ENCODE measurements around the gene MACROD2.
"Not testable (repeated sequence)": the region's sequence is repeated elsewhere in the genome, so short reads cannot be mapped to it uniquely, and the experiment has no call there.

The MACROD2 gene

GRCh38 chr20:15109494-15109893 lies 1114.2 kb downstream of the MACROD2 start:
- no peak for DNase-seq (ENCODE audit: low read depth)

- no peak for DNase-seq (ENCODE audit: low read depth)
Measured at GRCh38 chr20:15111654-15112053, 1116.3 kb downstream of the MACROD2 start.

- DNase-seq (ENCODE audit: low read depth), result no peak
Measured at GRCh38 chr20:15113144-15113773, 1117.9 kb downstream of the MACROD2 start.

- DNase-seq (ENCODE audit: low read depth), result no peak
Measured at GRCh38 chr20:15119852-15120487, 1124.7 kb downstream of the MACROD2 start.

- DNase-seq (ENCODE audit: low read depth), result no peak
Measured at GRCh38 chr20:15122613-15123012, 1127.3 kb downstream of the MACROD2 start.

- no peak for DNase-seq (ENCODE audit: low read depth)
Measured at GRCh38 chr20:15131176-15131575, 1135.9 kb downstream of the MACROD2 start.

GRCh38 chr20:15138548-15139126 lies 1143.3 kb downstream of the MACROD2 start:
- no peak for DNase-seq (ENCODE audit: low read depth)

GRCh38 chr20:15139522-15139921 lies 1144.2 kb downstream of the MACROD2 start:
- DNase-seq (ENCODE audit: low read depth), result no peak

- no peak for DNase-seq (ENCODE audit: low read depth)
Measured at GRCh38 chr20:15140286-15140685, 1145.0 kb downstream of the MACROD2 start.

- DNase-seq (ENCODE audit: low read depth), result not testable (repeated sequence)
Measured at GRCh38 chr20:15140940-15141339, 1145.6 kb downstream of the MACROD2 start.

GRCh38 chr20:15141861-15142260 lies 1146.5 kb downstream of the MACROD2 start:
- no peak for DNase-seq (ENCODE audit: low read depth)

- no peak for DNase-seq (ENCODE audit: low read depth)
Measured at GRCh38 chr20:15143478-15143877, 1148.2 kb downstream of the MACROD2 start.

GRCh38 chr20:15144916-15145315 lies 1149.6 kb downstream of the MACROD2 start:
- DNase-seq (ENCODE audit: low read depth), result no peak

- DNase-seq (ENCODE audit: low read depth), result no peak
Measured at GRCh38 chr20:15146948-15147347, 1151.6 kb downstream of the MACROD2 start.

GRCh38 chr20:15154070-15154469 lies 1158.8 kb downstream of the MACROD2 start:
- DNase-seq (ENCODE audit: low read depth), result no peak

- DNase-seq (ENCODE audit: low read depth), result no peak
Measured at GRCh38 chr20:15155848-15156401, 1160.6 kb downstream of the MACROD2 start.

GRCh38 chr20:15158533-15158932 lies 1163.2 kb downstream of the MACROD2 start:
- DNase-seq (ENCODE audit: low read depth), result no peak

GRCh38 chr20:15162079-15162647 lies 1166.8 kb downstream of the MACROD2 start:
- peak; percentile 13 for DNase-seq (ENCODE audit: low read depth)

GRCh38 chr20:15163632-15164031 lies 1168.3 kb downstream of the MACROD2 start:
- DNase-seq (ENCODE audit: low read depth), result no peak

- DNase-seq (ENCODE audit: low read depth), result no peak
Measured at GRCh38 chr20:15164726-15165125, 1169.4 kb downstream of the MACROD2 start.

- DNase-seq (ENCODE audit: low read depth), result no peak
Measured at GRCh38 chr20:15166744-15167143, 1171.4 kb downstream of the MACROD2 start.

- no peak for DNase-seq (ENCODE audit: low read depth)
Measured at GRCh38 chr20:15171016-15171415, 1175.7 kb downstream of the MACROD2 start.

GRCh38 chr20:15176929-15177328 lies 1181.6 kb downstream of the MACROD2 start:
- DNase-seq (ENCODE audit: low read depth), result no peak

Measured in stromal cell of bone marrow (primary cell).